OCI-LY7 (cell line): ENCODE measurements around the gene STAT4.

Experiments
- CTCF ChIP-seq: fragments of 200-600 bp; sonication (generic); conservative IDR thresholded peaks from 2 replicates; pipeline ENCODE4 v1.5.1; 2014; ENCODE audit warnings: mild to moderate bottlenecking, antibody characterized with exemption, low read length, moderate library complexity, mixed read lengths
- EZH2phosphoT487 ChIP-seq: fragments of 200-600 bp; sonication (generic); IDR thresholded peaks from 2 replicates; pipeline ENCODE4 v1.6.1; 2018; ENCODE audit warnings: low read depth, borderline replicate concordance, mild to moderate bottlenecking, mixed run types, antibody characterized with exemption, low read length, moderate library complexity, mixed read lengths

- no peak for TF ChIP-seq CTCF
- TF ChIP-seq EZH2phosphoT487 = no peak
Observed at GRCh38 chr2:191003405-191004309, 147.1 kb downstream of the STAT4 start.
